Panc1 (cell line): ENCODE data around the gene CUX1. TPM values are rescaled to one million over a fixed set of nuclear protein-coding genes. Genes with fewer than 3 reads are reported as not detected.

Source experiments
- ATAC-seq: fragments of 200-7000 bp; cut with Tn5 transposase; 2 replicates; pipeline ENCODE4 v1.9.1; 2020; ENCODE audit warnings: mild to moderate bottlenecking, moderate library complexity
- BruUV-seq: library from RNA; stranded (reverse); fragments of 400-500 nt; replicated peaks from 2 replicates; lab custom pipeline; 2021; lab: Mats Ljungman, UMichigan
- CTCF ChIA-PET: fragments of 300-600 bp; sonication (Branson Sonifier 250); formaldehyde crosslinking; loops from one replicate; lab custom pipeline; 2022; ENCODE audit warnings: antibody characterized with exemption; lab: Charles Lee
- POLR2A ChIA-PET: fragments of 300-600 bp; sonication (Branson Sonifier 250); formaldehyde crosslinking; loops from one replicate; lab custom pipeline; 2022; ENCODE audit warnings: antibody characterized with exemption; lab: Charles Lee
- DNase-seq: peaks from one replicate; pipeline ENCODE4 v3.0.0-alpha.2; 2010; ENCODE audit warnings: low read depth, low spot score
- H3K27ac ChIP-seq: 2 replicates; pipeline ENCODE4 v1.5.1; 2011; ENCODE audit warnings: mild to moderate bottlenecking, low read length, inconsistent platforms
- H3K27me3 ChIP-seq: fragments of 200-500 bp; sonication (Bioruptor generic); 2 replicates; pipeline ENCODE4 v1.6.0; 2014; ENCODE audit warnings: low read length, inconsistent platforms; ENCODE audit not compliant: control insufficient read depth, insufficient read depth
- H3K36me3 ChIP-seq: fragments of 200-500 bp; sonication (Bioruptor generic); 2 replicates; pipeline ENCODE4 v1.5.1; 2014; ENCODE audit warnings: inconsistent platforms, mild to moderate bottlenecking, low read length, moderate library complexity; ENCODE audit not compliant: control insufficient read depth, insufficient read depth
- H3K4me1 ChIP-seq: 2 replicates; pipeline ENCODE4 v1.5.1; 2011; ENCODE audit warnings: inconsistent platforms, mild to moderate bottlenecking, low read length, moderate library complexity; ENCODE audit not compliant: control insufficient read depth, insufficient read depth
- H3K4me3 ChIP-seq, 2 experiments: 2 replicates each; pipeline ENCODE4 v1.5.1; 2011 to 2012; ENCODE audit warnings: low read depth in 2 of 2, low read length in 2 of 2, mild to moderate bottlenecking in 2 of 2, inconsistent platforms in 1 of 2, moderate library complexity in 1 of 2
- H3K9me3 ChIP-seq: fragments of 200-500 bp; sonication (Bioruptor generic); 2 replicates; pipeline ENCODE4 v1.5.1; 2014; ENCODE audit warnings: low read depth, mild to moderate bottlenecking, inconsistent platforms, low read length, moderate library complexity; ENCODE audit not compliant: control insufficient read depth, insufficient read depth
- CTCF ChIP-seq: fragments of 450-650 bp; IDR thresholded peaks from 2 replicates; pipeline ENCODE4 v1.5.1; 2017; ENCODE audit warnings: mild to moderate bottlenecking
- POLR2AphosphoS5 ChIP-seq: IDR thresholded peaks from 2 replicates; pipeline ENCODE4 v1.6.1; 2012; ENCODE audit warnings: mild to moderate bottlenecking, low read depth, low read length, moderate library complexity
- SIN3A ChIP-seq: IDR thresholded peaks from 2 replicates; pipeline ENCODE4 v1.6.1; 2012; ENCODE audit warnings: low read depth, mild to moderate bottlenecking, low read length, moderate library complexity, borderline replicate concordance; ENCODE audit not compliant: insufficient read depth
- TCF7L2 ChIP-seq: IDR thresholded peaks from 2 replicates; pipeline ENCODE4 v1.6.1; 2011; ENCODE audit warnings: mild to moderate bottlenecking, low read depth, low read length, inconsistent platforms
- in situ Hi-C: cut with HindIII; loops from 2 replicates; pipeline ENCODE4 v1.10.0; 2016; ENCODE audit warnings: low sequenced_read_pairs, low pct_unique_long_range_greater_than_20kb
- intact Hi-C: fragments of 100-400 bp; cut with micrococcal nuclease; formaldehyde crosslinking; loops from one replicate; pipeline ENCODE4 v1.10.0; 2022; ENCODE audit not compliant: unreplicated experiment
- total RNA-seq: library from RNA; stranded (reverse); gene quantifications from one replicate; pipeline ENCODE4 v1.2.1, GENCODE V29; 2021; ENCODE audit not compliant: unreplicated experiment
- TF ChIP-seq, protein P1 (sequence below), 2 experiments: IDR thresholded peaks; 2 replicates each; pipeline ENCODE4 v1.6.1; 2011 to 2012; ENCODE audit warnings: low read depth in 2 of 2, control low read depth in 1 of 2, low read length in 1 of 2, mild to moderate bottlenecking in 1 of 2, moderate library complexity in 1 of 2; ENCODE audit not compliant: insufficient read depth in 1 of 2

CUX1 gene
- total RNA-seq, 1 experiment from 2014 or later: 50.9 TPM

DNA sequence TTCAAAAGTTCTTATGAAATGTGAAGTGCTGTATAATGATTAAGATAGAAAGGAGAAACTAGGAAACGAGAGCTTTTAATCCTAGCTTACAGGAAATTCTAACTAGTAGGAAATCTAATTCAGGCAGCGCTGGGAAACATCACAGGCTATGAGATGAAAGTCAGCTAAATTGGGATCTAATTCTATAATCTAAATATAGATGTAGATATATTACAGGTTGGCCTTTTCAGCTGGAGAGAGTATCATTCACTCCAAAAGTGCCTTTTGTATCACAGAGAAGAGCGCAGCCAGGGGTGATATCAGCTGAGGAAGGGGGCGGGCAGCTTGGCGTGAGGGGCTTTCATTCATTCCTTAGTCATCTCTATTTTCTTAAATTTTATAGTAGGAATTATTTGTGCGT is 157.0 kb downstream of the CUX1 start:
- no peak overlapping the region for H3K27ac ChIP-seq
- no peaks in the 10 kb centered on the region for H3K27me3 ChIP-seq
- ATAC-seq (no peak), DNase-seq (no peak)
- H3K4me3 ChIP-seq: no peak overlapping the region
- no peaks in the 10 kb centered on the region for H3K4me1 ChIP-seq
- BruUV-seq: no TSS peak
- ChIA-PET POLR2A (no interaction called here), CTCF (no interaction called here)
- in situ Hi-C loops: no loop called here
- no peaks in the 10 kb centered on the region for H3K36me3 ChIP-seq
- TF ChIP-seq CTCF (no peak), SIN3A (no peak), POLR2AphosphoS5 (no peak), TCF7L2 (no peak)
- TF ChIP-seq, protein P1, sequence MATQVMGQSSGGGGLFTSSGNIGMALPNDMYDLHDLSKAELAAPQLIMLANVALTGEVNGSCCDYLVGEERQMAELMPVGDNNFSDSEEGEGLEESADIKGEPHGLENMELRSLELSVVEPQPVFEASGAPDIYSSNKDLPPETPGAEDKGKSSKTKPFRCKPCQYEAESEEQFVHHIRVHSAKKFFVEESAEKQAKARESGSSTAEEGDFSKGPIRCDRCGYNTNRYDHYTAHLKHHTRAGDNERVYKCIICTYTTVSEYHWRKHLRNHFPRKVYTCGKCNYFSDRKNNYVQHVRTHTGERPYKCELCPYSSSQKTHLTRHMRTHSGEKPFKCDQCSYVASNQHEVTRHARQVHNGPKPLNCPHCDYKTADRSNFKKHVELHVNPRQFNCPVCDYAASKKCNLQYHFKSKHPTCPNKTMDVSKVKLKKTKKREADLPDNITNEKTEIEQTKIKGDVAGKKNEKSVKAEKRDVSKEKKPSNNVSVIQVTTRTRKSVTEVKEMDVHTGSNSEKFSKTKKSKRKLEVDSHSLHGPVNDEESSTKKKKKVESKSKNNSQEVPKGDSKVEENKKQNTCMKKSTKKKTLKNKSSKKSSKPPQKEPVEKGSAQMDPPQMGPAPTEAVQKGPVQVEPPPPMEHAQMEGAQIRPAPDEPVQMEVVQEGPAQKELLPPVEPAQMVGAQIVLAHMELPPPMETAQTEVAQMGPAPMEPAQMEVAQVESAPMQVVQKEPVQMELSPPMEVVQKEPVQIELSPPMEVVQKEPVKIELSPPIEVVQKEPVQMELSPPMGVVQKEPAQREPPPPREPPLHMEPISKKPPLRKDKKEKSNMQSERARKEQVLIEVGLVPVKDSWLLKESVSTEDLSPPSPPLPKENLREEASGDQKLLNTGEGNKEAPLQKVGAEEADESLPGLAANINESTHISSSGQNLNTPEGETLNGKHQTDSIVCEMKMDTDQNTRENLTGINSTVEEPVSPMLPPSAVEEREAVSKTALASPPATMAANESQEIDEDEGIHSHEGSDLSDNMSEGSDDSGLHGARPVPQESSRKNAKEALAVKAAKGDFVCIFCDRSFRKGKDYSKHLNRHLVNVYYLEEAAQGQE (IDR thresholded peaks at IDR 0.05; ENCODE audit: insufficient read depth in 1 of 2, low read depth in 2 of 2, low read length in 1 of 2): no peak
- intact Hi-C loops: no loop called here
- no peaks in the 10 kb centered on the region for H3K9me3 ChIP-seq

- Histone ChIP-seq H3K9me3 (no peaks in the 10 kb centered on the region), H3K27ac (no peak overlapping the region), H3K4me3 (no peak overlapping the region), H3K4me1 (no peaks in the 10 kb centered on the region), H3K27me3 (no peaks in the 10 kb centered on the region), H3K36me3 (no peaks in the 10 kb centered on the region)
- DNase-seq: no peak
- BruUV-seq: no TSS peak
- TF ChIP-seq TCF7L2 (no peak), SIN3A (no peak), POLR2AphosphoS5 (no peak), CTCF (no peak)
- TF ChIP-seq, protein P1 (IDR thresholded peaks at IDR 0.05; ENCODE audit: insufficient read depth in 1 of 2, low read depth in 2 of 2, low read length in 1 of 2): no peak
- in situ Hi-C loops: no loop called here
- intact Hi-C loops: no loop called here
- ATAC-seq: no peak
- ChIA-PET POLR2A (no interaction called here), CTCF (interaction anchor here (0.5 kb wide), 1 partner anchor 161 kb away, joined by 4 read pairs; no protein-coding TSS in a partner anchor)
These were observed 157.6 kb downstream of the CUX1 start for GRCh38 chr7:101975046-101975445.
